HUES48 (cell line): ENCODE results near the gene UVRAG.

ENCODE experiments used
- H3K27ac ChIP-seq: one replicate; pipeline ENCODE4 v1.7.0; 2013; ENCODE audit warnings: low read depth, low read length, inconsistent platforms
- H3K27me3 ChIP-seq: 2 replicates; pipeline ENCODE4 v1.6.1; 2013; ENCODE audit warnings: mild to moderate bottlenecking, low read length; ENCODE audit not compliant: control insufficient read depth, insufficient read depth
- H3K36me3 ChIP-seq: 2 replicates; pipeline ENCODE4 v1.6.1; 2013; ENCODE audit warnings: low read length; ENCODE audit not compliant: control insufficient read depth, insufficient read depth
- H3K4me1 ChIP-seq: 2 replicates; pipeline ENCODE4 v1.6.1; 2013; ENCODE audit warnings: mild to moderate bottlenecking, low read length; ENCODE audit not compliant: control insufficient read depth, insufficient read depth
- H3K4me3 ChIP-seq: 2 replicates; pipeline ENCODE4 v1.5.1; 2013; ENCODE audit warnings: mild to moderate bottlenecking, low read depth, low read length
- H3K9ac ChIP-seq: 2 replicates; pipeline ENCODE4 v1.6.1; 2013; ENCODE audit warnings: mild to moderate bottlenecking, low read depth, low read length, moderate library complexity
- H3K9me3 ChIP-seq: 2 replicates; pipeline ENCODE4 v1.6.1; 2013; ENCODE audit warnings: low read length; ENCODE audit not compliant: control insufficient read depth, insufficient read depth

The UVRAG gene

DNA sequence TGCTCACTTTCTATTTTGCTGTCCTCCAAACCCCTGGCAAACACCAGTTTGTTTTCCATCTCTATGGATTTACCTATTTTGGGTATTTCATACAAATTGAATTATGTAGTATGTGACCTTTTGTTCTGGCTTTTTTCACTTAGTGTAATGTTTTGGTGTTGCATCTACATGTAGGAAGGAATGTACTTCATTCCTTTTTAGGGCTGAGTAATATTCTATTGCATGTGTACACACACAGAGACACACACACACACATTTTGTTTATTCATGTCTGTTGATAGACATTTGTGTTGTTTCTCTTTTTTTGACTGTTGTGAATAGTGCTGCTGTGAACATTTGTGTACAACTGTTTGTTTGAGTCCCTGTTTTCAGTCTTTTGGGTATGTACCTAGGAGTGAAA, 90.4 kb downstream of the UVRAG start:
- H3K4me1 ChIP-seq, result no peaks in the 10 kb centered on the region
- H3K27me3 ChIP-seq, result no peaks in the 10 kb centered on the region
- H3K4me3 ChIP-seq, result no peak overlapping the region

DNA sequence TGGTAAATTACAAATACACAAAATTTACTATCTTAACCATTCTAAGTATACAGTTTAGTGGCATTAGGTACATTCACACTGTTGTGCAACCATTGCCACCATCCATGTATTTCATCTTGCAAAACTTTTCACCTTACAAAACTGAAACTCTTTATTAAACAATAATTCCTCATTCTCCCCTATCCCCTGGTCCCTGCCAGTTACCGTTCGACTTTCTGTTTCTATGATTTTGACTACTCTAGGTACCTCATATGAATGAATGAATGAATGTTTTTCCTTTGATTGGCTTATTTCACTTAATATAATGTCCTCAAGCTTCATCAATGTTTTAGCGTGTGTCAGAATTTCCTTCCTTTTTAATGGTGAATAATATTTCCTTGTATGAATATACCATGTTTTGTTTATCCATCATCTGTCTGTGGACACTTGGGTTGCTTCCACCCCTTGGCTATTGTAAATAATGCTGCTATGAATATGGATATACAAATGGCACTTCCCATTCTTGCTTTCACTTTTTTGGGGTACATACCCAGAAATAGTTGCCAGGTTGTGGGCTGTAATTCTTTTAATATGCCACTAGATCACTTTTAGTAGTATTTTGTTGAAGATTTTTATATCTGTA, 93.0 kb downstream of the UVRAG start:
- no peaks in the 10 kb centered on the region for H3K27me3 ChIP-seq
- no peak overlapping the region for H3K9ac ChIP-seq
- no peak overlapping the region for H3K27ac ChIP-seq

More for the DNA sequence above, 90.4 kb downstream of the UVRAG start:
- H3K9ac ChIP-seq, result no peak overlapping the region
- no peaks in the 10 kb centered on the region for H3K9me3 ChIP-seq
- no peak overlapping the region for H3K27ac ChIP-seq
- H3K36me3 ChIP-seq, result no peaks in the 10 kb centered on the region

GRCh38 chr11:75910426-75911145, 95.6 kb downstream of the UVRAG start:
- H3K4me3 ChIP-seq, result no peak overlapping the region
- H3K27ac ChIP-seq, result no peak overlapping the region
- H3K36me3 ChIP-seq, result 0 out of 2 replicates have a peak, but pooled peaks cover 3% of the 10 kb centered on the region
- no peaks in the 10 kb centered on the region for H3K27me3 ChIP-seq
- H3K4me1 ChIP-seq, result no peaks in the 10 kb centered on the region
- H3K9ac ChIP-seq, result no peak overlapping the region
- no peaks in the 10 kb centered on the region for H3K9me3 ChIP-seq

More for the DNA sequence above, 93.0 kb downstream of the UVRAG start:
- Histone ChIP-seq H3K9me3 (no peaks in the 10 kb centered on the region), H3K4me1 (no peaks in the 10 kb centered on the region), H3K4me3 (no peak overlapping the region), H3K36me3 (0 out of 2 replicates have a peak, but pooled peaks cover 3% of the 10 kb centered on the region)

DNA sequence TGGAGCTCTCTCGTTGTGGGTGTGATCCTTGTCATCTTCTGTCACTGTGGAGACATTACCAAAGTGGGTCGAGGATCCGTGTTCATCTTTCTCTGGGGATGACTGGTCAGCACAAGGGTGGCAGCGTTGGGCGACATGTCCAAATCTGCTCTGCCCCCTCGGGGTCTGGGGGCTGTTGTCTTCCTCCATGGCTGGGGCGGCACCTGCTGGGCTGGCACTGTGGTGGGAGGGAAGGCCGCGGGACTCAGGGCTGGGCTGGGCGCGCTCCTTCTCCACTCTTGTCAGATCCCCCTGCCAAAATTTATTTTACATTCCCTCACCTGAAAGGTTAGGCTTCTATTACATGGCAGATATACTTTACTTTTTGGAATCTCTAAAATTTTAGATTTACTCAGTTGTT, 96.4 kb downstream of the UVRAG start:
- no peaks in the 10 kb centered on the region for H3K27me3 ChIP-seq
- 0 out of 2 replicates have a peak, but pooled peaks cover 3% of the 10 kb centered on the region for H3K36me3 ChIP-seq
- H3K4me3 ChIP-seq, result no peak overlapping the region
- no peaks in the 10 kb centered on the region for H3K4me1 ChIP-seq
- no peak overlapping the region for H3K9ac ChIP-seq
- no peaks in the 10 kb centered on the region for H3K9me3 ChIP-seq
- no peak overlapping the region for H3K27ac ChIP-seq

DNA sequence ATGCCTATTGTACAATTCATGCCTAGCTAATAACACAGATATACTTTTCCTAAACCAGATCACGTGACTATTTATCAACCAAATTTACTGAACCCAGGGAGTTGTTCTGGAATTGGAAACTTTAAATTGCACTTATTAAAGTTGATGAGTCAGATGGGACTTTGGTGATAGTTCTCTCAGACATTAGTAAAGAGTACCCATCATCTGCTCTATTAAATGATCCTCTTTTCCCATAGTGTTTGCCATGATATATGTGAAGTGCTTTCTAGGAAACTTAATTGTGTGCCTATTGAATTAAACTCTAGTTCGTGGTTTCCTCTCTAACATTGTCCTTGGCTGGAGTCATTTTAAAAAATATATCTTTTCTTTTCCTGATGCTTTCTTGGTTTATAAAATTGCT, 99.0 kb downstream of the UVRAG start:
- 0 out of 2 replicates have a peak, but pooled peaks cover 3% of the 10 kb centered on the region for H3K36me3 ChIP-seq
- no peaks in the 10 kb centered on the region for H3K4me1 ChIP-seq
- no peak overlapping the region for H3K27ac ChIP-seq
- no peak overlapping the region for H3K4me3 ChIP-seq
- H3K27me3 ChIP-seq, result no peaks in the 10 kb centered on the region
- H3K9me3 ChIP-seq, result no peaks in the 10 kb centered on the region
- no peak overlapping the region for H3K9ac ChIP-seq

GRCh38 chr11:75916882-75917281, 101.9 kb downstream of the UVRAG start:
- Histone ChIP-seq H3K27me3 (no peaks in the 10 kb centered on the region), H3K27ac (no peak overlapping the region), H3K4me1 (no peaks in the 10 kb centered on the region), H3K9me3 (no peaks in the 10 kb centered on the region), H3K4me3 (no peak overlapping the region), H3K9ac (no peak overlapping the region), H3K36me3 (0 out of 2 replicates have a peak, but pooled peaks cover 3% of the 10 kb centered on the region)

- Histone ChIP-seq H3K4me3 (no peak overlapping the region), H3K9me3 (no peaks in the 10 kb centered on the region), H3K27me3 (no peaks in the 10 kb centered on the region), H3K27ac (no peak overlapping the region), H3K9ac (no peak overlapping the region), H3K36me3 (no peaks in the 10 kb centered on the region), H3K4me1 (no peaks in the 10 kb centered on the region)
These were observed 103.3 kb downstream of the UVRAG start for GRCh38 chr11:75918331-75918730.

DNA sequence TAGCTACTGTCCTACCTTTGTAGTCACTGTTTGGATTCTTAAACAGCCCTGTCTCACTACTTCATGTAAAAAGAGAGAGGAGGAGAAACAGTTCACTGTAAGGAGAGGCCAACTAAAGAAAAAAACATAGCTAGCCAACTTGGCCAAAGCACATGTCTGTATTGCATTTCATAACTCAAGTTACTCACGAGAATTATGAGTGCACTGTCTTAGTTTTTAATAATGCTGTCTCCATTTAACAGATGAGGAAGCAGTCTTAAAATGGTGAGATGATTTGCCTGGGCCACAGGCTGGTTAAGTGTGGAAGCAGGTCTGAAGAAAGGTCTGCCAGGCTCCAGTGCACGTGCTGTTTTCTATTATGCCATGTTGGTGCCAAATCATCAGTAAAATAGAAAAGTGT, 104.5 kb downstream of the UVRAG start:
- Histone ChIP-seq H3K27ac (no peak overlapping the region), H3K4me1 (no peaks in the 10 kb centered on the region), H3K4me3 (no peak overlapping the region), H3K36me3 (no peaks in the 10 kb centered on the region), H3K9me3 (no peaks in the 10 kb centered on the region), H3K9ac (no peak overlapping the region), H3K27me3 (no peaks in the 10 kb centered on the region)

DNA sequence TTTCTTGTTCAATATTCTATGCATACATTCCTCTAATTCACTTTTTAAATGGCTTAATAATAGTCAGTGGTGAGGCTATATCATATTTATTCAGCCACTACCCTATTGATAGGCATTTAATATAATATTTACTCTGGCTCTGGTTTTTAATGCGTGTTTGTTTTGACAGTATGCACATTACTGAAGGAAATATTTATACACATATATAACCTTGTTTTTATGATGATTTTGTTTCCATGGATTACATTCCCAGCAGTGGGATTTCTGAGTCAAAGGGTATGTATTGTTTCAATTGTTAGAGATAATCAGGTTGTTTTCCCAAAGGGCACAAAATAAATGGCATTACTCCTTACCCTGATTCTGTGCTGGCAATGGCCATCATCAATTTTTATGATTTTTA, 105.8 kb downstream of the UVRAG start:
- H3K9ac ChIP-seq, result no peak overlapping the region
- no peak overlapping the region for H3K27ac ChIP-seq
- H3K27me3 ChIP-seq, result no peaks in the 10 kb centered on the region
- H3K4me1 ChIP-seq, result no peaks in the 10 kb centered on the region
- H3K4me3 ChIP-seq, result no peak overlapping the region
- no peaks in the 10 kb centered on the region for H3K36me3 ChIP-seq
- H3K9me3 ChIP-seq, result no peaks in the 10 kb centered on the region

DNA sequence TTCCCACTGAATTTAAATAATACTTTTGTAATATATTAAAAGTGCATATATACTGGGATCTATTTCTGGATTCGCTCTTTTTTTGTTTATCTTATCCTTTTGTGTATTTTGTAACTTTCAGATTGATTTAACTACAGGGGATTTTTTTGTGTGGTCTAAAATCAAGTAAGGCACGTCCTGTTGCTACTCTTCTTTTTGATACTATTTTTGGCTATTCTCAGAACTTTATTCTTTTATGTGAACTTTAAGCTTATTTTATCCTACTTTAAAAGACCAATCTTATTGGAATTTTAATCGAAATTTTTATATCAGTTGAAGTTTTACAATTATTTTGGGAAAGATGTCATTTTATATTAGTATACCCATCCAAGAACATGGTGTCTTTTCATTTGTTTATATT, 106.8 kb downstream of the UVRAG start:
- no peaks in the 10 kb centered on the region for H3K36me3 ChIP-seq
- H3K9me3 ChIP-seq, result no peaks in the 10 kb centered on the region
- H3K27ac ChIP-seq, result no peak overlapping the region
- no peak overlapping the region for H3K4me3 ChIP-seq
- H3K4me1 ChIP-seq, result no peaks in the 10 kb centered on the region
- no peaks in the 10 kb centered on the region for H3K27me3 ChIP-seq
- H3K9ac ChIP-seq, result no peak overlapping the region

DNA sequence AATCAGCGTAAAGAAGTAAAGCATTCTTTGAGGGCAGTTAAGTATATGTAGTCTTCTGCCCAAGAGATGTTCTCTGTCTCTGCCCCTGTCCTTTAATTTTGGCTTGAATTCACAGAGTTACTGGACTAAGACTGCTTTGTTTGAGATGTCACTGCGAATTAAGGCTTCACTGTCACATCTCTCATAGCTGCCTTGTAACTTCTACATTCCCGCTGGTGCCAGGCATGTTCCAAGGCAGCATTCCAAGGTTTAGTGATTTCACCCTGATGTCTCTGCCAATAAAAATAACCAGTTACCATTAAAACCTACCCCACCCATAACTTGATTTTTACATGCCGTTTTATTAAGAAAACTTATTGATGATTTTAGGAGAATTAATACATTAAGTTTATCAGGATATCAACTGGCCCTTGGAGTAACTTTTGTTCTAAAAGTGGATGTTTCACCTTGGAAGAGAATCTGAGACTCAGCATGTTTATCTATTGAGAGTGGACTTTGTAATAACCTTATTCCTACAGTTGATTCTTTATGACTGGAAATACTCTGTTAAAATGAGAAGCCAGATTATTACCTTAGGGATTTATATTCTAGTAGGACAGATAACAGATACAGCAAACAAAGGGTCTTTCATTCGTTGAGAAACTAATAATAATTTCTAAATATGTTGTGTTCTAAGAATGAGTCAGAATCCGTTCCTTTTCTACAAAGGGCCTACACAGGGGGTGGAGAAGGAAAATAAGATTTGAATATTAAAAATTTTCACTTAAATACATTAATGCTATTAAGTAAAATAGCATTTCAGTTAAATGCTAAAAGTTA, 110.2 kb downstream of the UVRAG start:
- no peak overlapping the region for H3K9ac ChIP-seq
- no peaks in the 10 kb centered on the region for H3K27me3 ChIP-seq
- no peak overlapping the region for H3K4me3 ChIP-seq
- H3K27ac ChIP-seq, result no peak overlapping the region
- H3K4me1 ChIP-seq, result no peaks in the 10 kb centered on the region
- H3K36me3 ChIP-seq, result no peaks in the 10 kb centered on the region
- H3K9me3 ChIP-seq, result no peaks in the 10 kb centered on the region
